ENCODE measurements around the gene COL13A1.
A peak's percentile ranks its signal among the peaks of the same experiment; 100 is the strongest.

The COL13A1 gene

GRCh38 chr10:69912589-69912988 lies 110.9 kb downstream of the COL13A1 start:
- ChIA-PET CTCF (interaction anchor here (0.6 to 1.0 kb wide), 4 partner anchors 11 to 37 kb away, joined by 3 to 4 read pairs (median 3); no protein-coding TSS in a partner anchor), POLR2A (no interaction called here)
- TF ChIP-seq, protein P1, sequence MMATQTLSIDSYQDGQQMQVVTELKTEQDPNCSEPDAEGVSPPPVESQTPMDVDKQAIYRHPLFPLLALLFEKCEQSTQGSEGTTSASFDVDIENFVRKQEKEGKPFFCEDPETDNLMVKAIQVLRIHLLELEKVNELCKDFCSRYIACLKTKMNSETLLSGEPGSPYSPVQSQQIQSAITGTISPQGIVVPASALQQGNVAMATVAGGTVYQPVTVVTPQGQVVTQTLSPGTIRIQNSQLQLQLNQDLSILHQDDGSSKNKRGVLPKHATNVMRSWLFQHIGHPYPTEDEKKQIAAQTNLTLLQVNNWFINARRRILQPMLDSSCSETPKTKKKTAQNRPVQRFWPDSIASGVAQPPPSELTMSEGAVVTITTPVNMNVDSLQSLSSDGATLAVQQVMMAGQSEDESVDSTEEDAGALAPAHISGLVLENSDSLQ (IDR thresholded peaks at IDR 0.05), result no peak
- TF ChIP-seq SUZ12 (IDR thresholded peaks at IDR 0.05), result no peak
- TF ChIP-seq ZNF384 (IDR thresholded peaks at IDR 0.05), result no peak
- TF ChIP-seq HDGF (IDR thresholded peaks at IDR 0.05; ENCODE audit: borderline replicate concordance), result no peak
- no peak for TF ChIP-seq BHLHE40 (IDR thresholded peaks at IDR 0.05; ENCODE audit: borderline replicate concordance)
- TF ChIP-seq LEF1 (IDR thresholded peaks at IDR 0.05; ENCODE audit: borderline replicate concordance), result no peak
- TF ChIP-seq FOXM1 (IDR thresholded peaks at IDR 0.05; ENCODE audit: borderline replicate concordance), result no peak
- no peak for TF ChIP-seq FOXK2 (IDR thresholded peaks at IDR 0.05)
- TF ChIP-seq NFRKB (IDR thresholded peaks at IDR 0.05), result no peak
- no peak for TF ChIP-seq ELF4 (IDR thresholded peaks at IDR 0.05)
- no peak for TF ChIP-seq ARNT (IDR thresholded peaks at IDR 0.05)
- TF ChIP-seq SP1 (IDR thresholded peaks at IDR 0.05), result no peak
- TF ChIP-seq FOXA1 (IDR thresholded peaks at IDR 0.05), result no peak
- DNase-seq (ENCODE audit: extremely low spot score), result no peak

GRCh38 chr10:69913606-69914382 lies 112.1 kb downstream of the COL13A1 start:
- POLR2A ChIA-PET, result no interaction called here
- no peak for TF ChIP-seq ARNT (IDR thresholded peaks at IDR 0.05)
- TF ChIP-seq SP1 (IDR thresholded peaks at IDR 0.05), result no peak
- no peak for TF ChIP-seq ELF4 (IDR thresholded peaks at IDR 0.05)
- TF ChIP-seq FOXM1 (IDR thresholded peaks at IDR 0.05; ENCODE audit: borderline replicate concordance), result no peak
- no peak for TF ChIP-seq SUZ12 (IDR thresholded peaks at IDR 0.05)
- TF ChIP-seq HDGF (IDR thresholded peaks at IDR 0.05; ENCODE audit: borderline replicate concordance), result no peak
- TF ChIP-seq, protein P1 (IDR thresholded peaks at IDR 0.05), result no peak
- TF ChIP-seq L3MBTL2 (conservative IDR thresholded peaks at IDR 0.05), result no peak
- no peak for TF ChIP-seq ZNF384 (IDR thresholded peaks at IDR 0.05)
- TF ChIP-seq TARDBP (IDR thresholded peaks at IDR 0.05), result no peak
- TF ChIP-seq FOXK2 (IDR thresholded peaks at IDR 0.05), result no peak
- no peak for TF ChIP-seq LEF1 (IDR thresholded peaks at IDR 0.05; ENCODE audit: borderline replicate concordance)
- DNase-seq (ENCODE audit: extremely low spot score), result no peak
- CTCF ChIA-PET, result interaction anchor here (0.6 to 2.2 kb wide), 19 partner anchors 9 to 271 kb away, joined by 3 to 30 read pairs (median 4); partner anchors contain the start of gene TYSND1

GRCh38 chr10:69914398-69915214 lies 112.9 kb downstream of the COL13A1 start:
- TF ChIP-seq L3MBTL2 (conservative IDR thresholded peaks at IDR 0.05) (no peak), ARNT (IDR thresholded peaks at IDR 0.05) (no peak), ELF4 (IDR thresholded peaks at IDR 0.05) (no peak), CTBP1 (IDR thresholded peaks at IDR 0.05; ENCODE audit: borderline replicate concordance) (no peak), HDGF (IDR thresholded peaks at IDR 0.05; ENCODE audit: borderline replicate concordance) (no peak), NFRKB (IDR thresholded peaks at IDR 0.05) (no peak), SUZ12 (IDR thresholded peaks at IDR 0.05) (no peak), TARDBP (IDR thresholded peaks at IDR 0.05) (no peak)
- TF ChIP-seq, protein P1 (IDR thresholded peaks at IDR 0.05), result no peak
- DNase-seq (ENCODE audit: extremely low spot score), result peak; percentile 85
- ChIA-PET CTCF (interaction anchor here (0.6 to 2.2 kb wide), 22 partner anchors 9 to 303 kb away, joined by 3 to 30 read pairs (median 4); partner anchors contain the start of gene TYSND1), POLR2A (no interaction called here)

- DNase-seq (ENCODE audit: extremely low spot score), result no peak
- TF ChIP-seq SUZ12 (IDR thresholded peaks at IDR 0.05) (no peak), ELF4 (IDR thresholded peaks at IDR 0.05) (no peak), L3MBTL2 (conservative IDR thresholded peaks at IDR 0.05) (no peak), CTBP1 (IDR thresholded peaks at IDR 0.05; ENCODE audit: borderline replicate concordance) (no peak), FOXM1 (IDR thresholded peaks at IDR 0.05; ENCODE audit: borderline replicate concordance) (no peak), LEF1 (IDR thresholded peaks at IDR 0.05; ENCODE audit: borderline replicate concordance) (no peak), FOXA1 (IDR thresholded peaks at IDR 0.05) (no peak), SP1 (IDR thresholded peaks at IDR 0.05) (no peak), TARDBP (IDR thresholded peaks at IDR 0.05) (no peak), ZNF384 (IDR thresholded peaks at IDR 0.05) (no peak), FOXK2 (IDR thresholded peaks at IDR 0.05) (no peak), BHLHE40 (IDR thresholded peaks at IDR 0.05; ENCODE audit: borderline replicate concordance) (no peak), NFRKB (IDR thresholded peaks at IDR 0.05) (no peak), ARNT (IDR thresholded peaks at IDR 0.05) (no peak), HDGF (IDR thresholded peaks at IDR 0.05; ENCODE audit: borderline replicate concordance) (no peak)
- TF ChIP-seq, protein P1 (IDR thresholded peaks at IDR 0.05), result no peak
- CTCF ChIA-PET, result interaction anchor here (0.6 to 2.2 kb wide), 16 partner anchors 10 to 302 kb away, joined by 3 to 30 read pairs (median 6); no protein-coding TSS in a partner anchor
- POLR2A ChIA-PET, result no interaction called here
Observed at GRCh38 chr10:69915215-69915560, 113.5 kb downstream of the COL13A1 start.

DNA sequence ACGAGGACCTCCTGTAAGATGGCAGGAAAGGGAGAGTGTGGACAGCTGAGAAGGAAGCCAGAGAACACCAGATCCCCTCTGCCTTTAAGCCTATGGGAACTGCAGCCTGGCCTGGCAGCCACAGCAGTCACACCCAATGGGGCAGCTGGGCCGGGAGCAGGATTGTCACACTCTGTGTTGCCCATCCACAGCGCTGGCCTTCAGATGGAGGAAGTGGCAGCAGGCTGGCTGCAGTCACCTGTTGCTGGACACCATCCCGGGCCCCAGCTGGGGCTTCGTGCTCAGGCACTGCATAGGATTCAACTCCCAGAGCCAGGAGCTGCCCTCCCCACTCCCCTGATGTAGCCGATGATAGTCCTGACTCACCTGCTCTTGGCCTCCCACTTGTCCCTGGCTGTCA lies 114.4 kb downstream of the COL13A1 start:
- DNase-seq (ENCODE audit: extremely low spot score), result no peak
- ChIA-PET CTCF (no interaction called here), POLR2A (interaction anchor here (0.6 to 0.7 kb wide), 2 partner anchors 194 to 257 kb away, joined by 3 read pairs; no protein-coding TSS in a partner anchor)
- TF ChIP-seq BHLHE40 (IDR thresholded peaks at IDR 0.05; ENCODE audit: borderline replicate concordance), result no peak
- TF ChIP-seq FOXM1 (IDR thresholded peaks at IDR 0.05; ENCODE audit: borderline replicate concordance), result no peak
- TF ChIP-seq, protein P1 (IDR thresholded peaks at IDR 0.05), result no peak
- TF ChIP-seq HDGF (IDR thresholded peaks at IDR 0.05; ENCODE audit: borderline replicate concordance), result no peak
- TF ChIP-seq CTBP1 (IDR thresholded peaks at IDR 0.05; ENCODE audit: borderline replicate concordance), result no peak
- TF ChIP-seq SUZ12 (IDR thresholded peaks at IDR 0.05), result no peak
- TF ChIP-seq NFRKB (IDR thresholded peaks at IDR 0.05), result no peak
- TF ChIP-seq FOXK2 (IDR thresholded peaks at IDR 0.05), result no peak
- no peak for TF ChIP-seq TARDBP (IDR thresholded peaks at IDR 0.05)
- no peak for TF ChIP-seq LEF1 (IDR thresholded peaks at IDR 0.05; ENCODE audit: borderline replicate concordance)
- TF ChIP-seq ELF4 (IDR thresholded peaks at IDR 0.05), result no peak
- TF ChIP-seq FOXA1 (IDR thresholded peaks at IDR 0.05), result no peak
- no peak for TF ChIP-seq SP1 (IDR thresholded peaks at IDR 0.05)
- no peak for TF ChIP-seq ZNF384 (IDR thresholded peaks at IDR 0.05)
- TF ChIP-seq L3MBTL2 (conservative IDR thresholded peaks at IDR 0.05), result no peak
- no peak for TF ChIP-seq ARNT (IDR thresholded peaks at IDR 0.05)

Measured in HEK293T (cell line).